ENCODE data around the gene TANGO2. TPM values are rescaled to one million over a fixed set of nuclear protein-coding genes. Genes with fewer than 3 reads are reported as not detected.
"Not testable (repeated sequence)": the region's sequence is repeated elsewhere in the genome, so short reads cannot be mapped to it uniquely, and the experiment has no call there.

The TANGO2 gene
- total RNA-seq, 1 donor, result 43.8 TPM

DNA sequence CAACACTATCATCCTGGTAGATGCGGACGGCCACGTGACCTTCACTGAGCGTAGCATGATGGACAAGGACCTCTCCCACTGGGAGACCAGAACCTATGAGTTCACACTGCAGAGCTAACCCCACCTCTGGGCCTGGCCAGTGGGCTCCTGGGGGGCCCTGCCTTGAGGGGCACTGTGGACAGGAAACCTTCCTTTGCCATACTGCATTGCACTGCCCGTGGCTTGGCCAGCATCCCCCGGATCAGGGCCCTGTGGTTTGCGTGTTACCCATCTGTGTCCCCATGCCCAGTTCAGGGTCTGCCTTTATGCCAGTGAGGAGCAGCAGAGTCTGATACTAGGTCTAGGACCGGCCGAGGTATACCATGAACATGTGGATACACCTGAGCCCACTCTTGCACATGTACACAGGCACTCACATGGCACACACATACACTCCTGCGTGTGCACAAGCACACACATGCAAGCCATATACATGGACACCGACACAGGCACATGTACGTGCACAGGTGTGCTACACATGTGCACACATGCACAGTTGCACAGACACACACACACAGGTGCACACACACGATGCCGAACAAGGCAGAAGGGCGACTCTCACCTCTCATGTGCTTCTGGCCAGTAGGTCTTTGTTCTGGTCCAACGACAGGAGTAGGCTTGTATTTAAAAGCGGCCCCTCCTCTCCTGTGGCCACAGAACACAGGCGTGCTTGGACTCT is 43.8 kb downstream of the TANGO2 start:
- TF ChIP-seq CTCF (IDR thresholded peaks at IDR 0.05; ENCODE audit: extremely low read depth, low read depth, low read length), result no peak
- no peak overlapping the region for H3K4me3 ChIP-seq (ENCODE audit: insufficient read depth, low read length)
- peaks cover 9% of the 10 kb centered on the region for H4K20me1 ChIP-seq (ENCODE audit: insufficient read depth, low read length)
- no peaks in the 10 kb centered on the region for H3K9me3 ChIP-seq (ENCODE audit: low read depth, low read length)
- no peak overlapping the region for H2AFZ ChIP-seq (ENCODE audit: low read length)
- H3K27ac ChIP-seq (ENCODE audit: low read depth, low read length), result no peak overlapping the region
- no peaks in the 10 kb centered on the region for H3K27me3 ChIP-seq (ENCODE audit: insufficient read depth, low read length)
- no peaks in the 10 kb centered on the region for H3K79me2 ChIP-seq (ENCODE audit: insufficient read depth, low read length)
- peaks cover 17% of the 10 kb centered on the region for H3K36me3 ChIP-seq (ENCODE audit: insufficient read depth, low read length)
- DNase-seq (ENCODE audit: insufficient read length, low spot score, missing footprints), result peak; percentile 48
- no peaks in the 10 kb centered on the region for H3K4me1 ChIP-seq (ENCODE audit: insufficient read depth, low read length)
- no peak overlapping the region for H3K4me2 ChIP-seq (ENCODE audit: insufficient read depth, low read length)

DNA sequence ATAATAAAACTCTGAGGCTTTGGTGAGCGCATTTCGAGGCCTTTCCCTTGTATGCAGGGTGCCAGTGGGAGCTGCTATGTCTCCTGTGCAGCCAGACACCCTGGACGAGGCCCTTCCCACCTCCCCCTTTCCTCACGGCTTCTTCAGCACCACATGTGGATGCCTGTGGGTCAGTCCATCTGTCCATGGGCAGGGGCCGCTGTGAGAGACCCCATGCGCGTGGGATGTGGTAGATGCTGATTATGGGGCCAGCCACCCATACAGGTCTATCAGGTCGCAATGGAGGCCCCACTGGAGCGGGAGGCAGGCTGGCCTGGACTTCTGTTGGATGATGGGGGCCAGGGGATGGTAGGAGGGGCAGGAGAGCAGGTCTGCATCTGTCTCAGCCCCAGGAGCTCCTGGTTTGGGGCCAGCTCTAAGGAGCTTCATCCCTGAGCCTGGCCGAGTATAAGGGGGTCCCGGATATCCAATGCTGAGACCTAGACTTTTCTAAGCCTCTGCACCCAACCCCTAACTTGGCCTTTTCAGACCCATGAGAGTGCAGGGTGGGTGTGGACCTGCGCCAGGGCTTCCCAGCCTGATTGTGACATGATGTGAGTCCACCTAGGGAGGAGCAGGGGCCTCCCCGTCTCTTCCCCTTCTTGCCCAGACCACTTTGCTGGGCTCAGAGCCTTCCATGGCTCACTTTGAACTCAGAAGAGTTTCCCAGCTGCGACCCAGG is 45.1 kb downstream of the TANGO2 start:
- no peak overlapping the region for H3K4me2 ChIP-seq (ENCODE audit: insufficient read depth, low read length)
- peak; percentile 53 for DNase-seq (ENCODE audit: insufficient read length, low spot score, missing footprints)
- no peak overlapping the region for H2AFZ ChIP-seq (ENCODE audit: low read length)
- no peaks in the 10 kb centered on the region for H3K9me3 ChIP-seq (ENCODE audit: low read depth, low read length)
- H4K20me1 ChIP-seq (ENCODE audit: insufficient read depth, low read length), result peaks cover 4% of the 10 kb centered on the region
- no peaks in the 10 kb centered on the region for H3K4me1 ChIP-seq (ENCODE audit: insufficient read depth, low read length)
- no peak for TF ChIP-seq CTCF (IDR thresholded peaks at IDR 0.05; ENCODE audit: extremely low read depth, low read depth, low read length)
- H3K4me3 ChIP-seq (ENCODE audit: insufficient read depth, low read length), result no peak overlapping the region
- peaks cover 16% of the 10 kb centered on the region for H3K36me3 ChIP-seq (ENCODE audit: insufficient read depth, low read length)
- H3K79me2 ChIP-seq (ENCODE audit: insufficient read depth, low read length), result no peaks in the 10 kb centered on the region
- H3K27me3 ChIP-seq (ENCODE audit: insufficient read depth, low read length), result no peaks in the 10 kb centered on the region
- H3K27ac ChIP-seq (ENCODE audit: low read depth, low read length), result no peak overlapping the region

DNA sequence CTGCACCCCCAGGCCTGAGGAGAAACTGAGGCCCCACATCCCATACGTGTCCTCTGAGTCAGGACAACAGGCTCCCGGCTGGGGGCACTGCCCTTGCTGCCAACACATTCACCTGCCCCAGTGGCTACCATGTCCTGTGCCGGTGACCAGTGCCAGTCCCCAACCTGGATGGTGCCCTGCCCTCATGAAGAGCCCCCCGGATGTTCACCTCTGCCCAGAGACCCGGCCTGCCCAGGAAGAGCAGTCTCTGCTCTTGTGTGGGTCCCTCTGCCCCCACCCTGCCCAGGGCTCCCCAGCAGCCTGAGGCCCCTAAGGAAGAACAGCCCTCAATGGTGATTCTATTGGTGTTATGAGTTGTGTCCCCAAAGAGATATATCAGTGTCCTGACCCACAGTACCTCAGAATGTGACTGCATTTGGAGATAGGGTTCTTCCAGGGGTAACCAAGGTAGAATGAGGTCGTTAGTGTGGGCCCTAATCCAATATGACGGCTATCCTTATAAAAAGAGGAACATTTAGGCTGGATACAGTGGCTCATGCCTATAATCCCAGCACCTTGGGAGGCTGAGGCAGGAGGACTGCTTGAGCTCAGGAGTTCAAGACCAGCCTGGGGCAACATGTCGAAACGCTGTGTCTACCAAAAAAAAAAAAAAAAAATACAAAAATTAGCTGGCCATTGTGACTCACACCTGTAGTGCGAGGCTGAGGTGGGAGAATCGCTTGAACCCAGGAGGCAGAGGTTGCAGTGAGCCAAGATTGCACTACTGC is 45.9 kb downstream of the TANGO2 start:
- no peak overlapping the region for H2AFZ ChIP-seq (ENCODE audit: low read length)
- no peaks in the 10 kb centered on the region for H3K27me3 ChIP-seq (ENCODE audit: insufficient read depth, low read length)
- no peak for TF ChIP-seq CTCF (IDR thresholded peaks at IDR 0.05; ENCODE audit: extremely low read depth, low read depth, low read length)
- no peak overlapping the region for H3K27ac ChIP-seq (ENCODE audit: low read depth, low read length)
- no peaks in the 10 kb centered on the region for H3K9me3 ChIP-seq (ENCODE audit: low read depth, low read length)
- H3K36me3 ChIP-seq (ENCODE audit: insufficient read depth, low read length), result peaks cover 10% of the 10 kb centered on the region
- DNase-seq (ENCODE audit: insufficient read length, low spot score, missing footprints), result peak; percentile 62
- no peaks in the 10 kb centered on the region for H3K4me1 ChIP-seq (ENCODE audit: insufficient read depth, low read length)
- no peak overlapping the region for H3K4me2 ChIP-seq (ENCODE audit: insufficient read depth, low read length)
- no peak overlapping the region for H3K4me3 ChIP-seq (ENCODE audit: insufficient read depth, low read length)
- H3K79me2 ChIP-seq (ENCODE audit: insufficient read depth, low read length), result no peaks in the 10 kb centered on the region
- H4K20me1 ChIP-seq (ENCODE audit: insufficient read depth, low read length), result no peaks in the 10 kb centered on the region

DNA sequence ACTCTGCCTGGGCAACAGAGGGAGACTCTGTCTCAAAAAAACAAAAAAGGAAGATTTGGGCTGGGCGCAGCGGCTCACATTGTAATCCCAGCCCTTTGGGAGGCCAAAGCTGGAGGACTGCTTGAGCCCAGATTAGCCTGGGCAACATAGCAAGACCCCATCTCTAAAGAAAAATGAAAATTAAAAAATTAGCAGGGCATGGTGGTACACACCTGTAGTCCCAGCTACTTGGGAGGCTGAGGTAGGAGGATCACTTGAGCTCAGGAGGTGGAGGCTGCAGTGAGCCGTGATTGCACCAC is 46.4 kb downstream of the TANGO2 start:
- H4K20me1 ChIP-seq (ENCODE audit: insufficient read depth, low read length); H3K4me1 ChIP-seq (ENCODE audit: insufficient read depth, low read length); H3K36me3 ChIP-seq (ENCODE audit: insufficient read depth, low read length); H3K27me3 ChIP-seq (ENCODE audit: insufficient read depth, low read length); H3K4me3 ChIP-seq (ENCODE audit: insufficient read depth, low read length); H2AFZ ChIP-seq (ENCODE audit: low read length); H3K79me2 ChIP-seq (ENCODE audit: insufficient read depth, low read length); H3K27ac ChIP-seq (ENCODE audit: low read depth, low read length); H3K4me2 ChIP-seq (ENCODE audit: insufficient read depth, low read length); H3K9me3 ChIP-seq (ENCODE audit: low read depth, low read length); DNase-seq (ENCODE audit: insufficient read length, low spot score, missing footprints): not testable (repeated sequence)

All from osteoblast (primary cell).